H9 (cell line): ENCODE measurements around the gene UQCC3. TPM values are rescaled to one million over a fixed set of nuclear protein-coding genes. Genes with fewer than 3 reads are reported as not detected.

Experiments used
- DNase-seq: peaks from one replicate; pipeline ENCODE4 v3.0.0-alpha.2; 2017
- H2AFZ ChIP-seq: one replicate; pipeline ENCODE4 v1.6.1; 2013; ENCODE audit warnings: mild to moderate bottlenecking, low read length, control low read depth, moderate library complexity
- H2AK5ac ChIP-seq: 2 replicates; pipeline ENCODE4 v1.6.1; 2013; ENCODE audit warnings: low read length, control low read depth, mixed read lengths; ENCODE audit not compliant: insufficient read length
- H2BK120ac ChIP-seq: one replicate; pipeline ENCODE4 v1.6.1; 2013; ENCODE audit warnings: low read depth, mild to moderate bottlenecking, low read length, control low read depth, inconsistent platforms; ENCODE audit not compliant: poor library complexity, severe bottlenecking
- H2BK12ac ChIP-seq: 2 replicates; pipeline ENCODE4 v1.6.1; 2013; ENCODE audit warnings: low read length, control low read depth, mixed read lengths, low read depth; ENCODE audit not compliant: insufficient read length
- H2BK15ac ChIP-seq: 2 replicates; pipeline ENCODE4 v1.6.1; 2013; ENCODE audit warnings: low read depth, low read length, control low read depth
- H2BK20ac ChIP-seq: one replicate; pipeline ENCODE4 v1.6.1; 2013; ENCODE audit warnings: low read depth, mild to moderate bottlenecking, low read length, control low read depth, inconsistent platforms; ENCODE audit not compliant: poor library complexity, severe bottlenecking
- H2BK5ac ChIP-seq: 2 replicates; pipeline ENCODE4 v1.6.1; 2013; ENCODE audit warnings: low read length, control low read depth, mixed read lengths; ENCODE audit not compliant: insufficient read length
- H3K14ac ChIP-seq: 2 replicates; pipeline ENCODE4 v1.6.1; 2013; ENCODE audit warnings: low read length, control low read depth; ENCODE audit not compliant: insufficient read depth
- H3K18ac ChIP-seq: 2 replicates; pipeline ENCODE4 v1.6.1; 2013; ENCODE audit warnings: low read depth, mild to moderate bottlenecking, mixed read lengths, low read length, control low read depth; ENCODE audit not compliant: insufficient read length
- H3K23ac ChIP-seq: 2 replicates; pipeline ENCODE4 v1.6.1; 2013; ENCODE audit warnings: low read length, control low read depth, mixed read lengths, low read depth; ENCODE audit not compliant: insufficient read length
- H3K23me2 ChIP-seq: 2 replicates; pipeline ENCODE4 v1.6.1; 2013; ENCODE audit warnings: low read depth, mild to moderate bottlenecking, mixed read lengths, low read length, control low read depth; ENCODE audit not compliant: insufficient read length, poor library complexity, severe bottlenecking
- H3K27ac ChIP-seq: 2 replicates; pipeline ENCODE4 v1.5.1; 2013; ENCODE audit warnings: low read length, control low read depth, mixed read lengths, low read depth; ENCODE audit not compliant: insufficient read length
- H3K27me3 ChIP-seq: 2 replicates; pipeline ENCODE4 v1.6.1; 2013; ENCODE audit warnings: low read length, control low read depth, inconsistent platforms; ENCODE audit not compliant: insufficient read depth
- H3K4ac ChIP-seq: 2 replicates; pipeline ENCODE4 v1.6.1; 2013; ENCODE audit warnings: low read depth, mild to moderate bottlenecking, control low read depth, inconsistent platforms, low read length, moderate library complexity
- H3K4me1 ChIP-seq: 2 replicates; pipeline ENCODE4 v1.6.1; 2013; ENCODE audit warnings: low read length, control low read depth, inconsistent platforms; ENCODE audit not compliant: insufficient read depth
- H3K4me2 ChIP-seq: 2 replicates; pipeline ENCODE4 v1.6.1; 2013; ENCODE audit warnings: low read length, control low read depth, mixed read lengths; ENCODE audit not compliant: insufficient read length, insufficient read depth
- H3K56ac ChIP-seq: 2 replicates; pipeline ENCODE4 v1.6.1; 2013; ENCODE audit warnings: low read depth, mild to moderate bottlenecking, mixed read lengths, low read length, control low read depth; ENCODE audit not compliant: insufficient read length
- H3K79me1 ChIP-seq: 2 replicates; pipeline ENCODE4 v1.6.1; 2013; ENCODE audit warnings: low read depth, mild to moderate bottlenecking, moderate library complexity, low read length, control low read depth, inconsistent platforms; ENCODE audit not compliant: insufficient read depth, poor library complexity, severe bottlenecking
- H3K79me2 ChIP-seq: 2 replicates; pipeline ENCODE4 v1.6.1; 2013; ENCODE audit warnings: low read length, control low read depth, inconsistent platforms; ENCODE audit not compliant: insufficient read depth
- H3K9ac ChIP-seq: 2 replicates; pipeline ENCODE4 v1.6.1; 2013; ENCODE audit warnings: low read length, control low read depth, mixed read lengths; ENCODE audit not compliant: insufficient read length; ENCODE audit errors: extremely low read depth
- H3K9me3 ChIP-seq: one replicate; pipeline ENCODE4 v1.6.1; 2013; ENCODE audit warnings: low read depth, low read length, inconsistent platforms; ENCODE audit not compliant: control insufficient read depth
- H3T11ph ChIP-seq: one replicate; pipeline ENCODE4 v1.6.1; 2013; ENCODE audit warnings: mild to moderate bottlenecking, low read length, control low read depth, inconsistent platforms
- H4K20me1 ChIP-seq: one replicate; pipeline ENCODE4 v1.6.1; 2013; ENCODE audit not compliant: control insufficient read depth, insufficient read length, insufficient read depth
- H4K5ac ChIP-seq: 2 replicates; pipeline ENCODE4 v1.6.1; 2013; ENCODE audit warnings: low read depth, mild to moderate bottlenecking, mixed read lengths, low read length, control low read depth; ENCODE audit not compliant: insufficient read length
- H4K8ac ChIP-seq: replicated peaks from 2 replicates; pipeline ENCODE4 v1.6.1; 2013; ENCODE audit warnings: low read length, control low read depth, mixed read lengths, low read depth; ENCODE audit not compliant: insufficient read length
- H4K91ac ChIP-seq: 2 replicates; pipeline ENCODE4 v1.6.1; 2013; ENCODE audit warnings: low read depth, mild to moderate bottlenecking, moderate library complexity, mixed read lengths, low read length, control low read depth; ENCODE audit not compliant: insufficient read length
- H3K27ac Mint-ChIP-seq, 3 experiments: 2 replicates in 2 of 3; 3 replicates in 1 of 3; pipeline ENCODE4 v1.8.0; 2020 to 2021; ENCODE audit warnings: mixed read lengths in 3 of 3, mild to moderate bottlenecking in 1 of 3, moderate library complexity in 1 of 3
- H3K27me3 Mint-ChIP-seq: 2 replicates; pipeline ENCODE4 v1.8.0; 2021; ENCODE audit warnings: low read depth, mild to moderate bottlenecking, moderate library complexity, mixed read lengths
- H3K36me3 Mint-ChIP-seq, 3 experiments: 2 replicates in 2 of 3; 3 replicates in 1 of 3; pipeline ENCODE4 v1.8.0; 2020 to 2021; ENCODE audit warnings: low read depth in 3 of 3, mixed read lengths in 3 of 3; ENCODE audit not compliant: insufficient read depth in 1 of 3
- H3K4me1 Mint-ChIP-seq, 2 experiments: 2 replicates each; pipeline ENCODE4 v1.8.0; 2020; ENCODE audit warnings: mixed read lengths in 2 of 2
- H3K4me3 Mint-ChIP-seq, 2 experiments: 2 replicates in 1 of 2; 3 replicates in 1 of 2; pipeline ENCODE4 v1.8.0; 2020 to 2021; ENCODE audit warnings: mild to moderate bottlenecking in 2 of 2, mixed read lengths in 2 of 2, moderate library complexity in 1 of 2
- H3K9me3 Mint-ChIP-seq, 2 experiments: 2 replicates in 1 of 2; 3 replicates in 1 of 2; pipeline ENCODE4 v1.8.0; 2020; ENCODE audit warnings: mild to moderate bottlenecking in 2 of 2, mixed read lengths in 2 of 2, moderate library complexity in 1 of 2
- CTCF ChIP-seq: fragments of 200-600 bp; sonication (generic); conservative IDR thresholded peaks from 3 replicates; pipeline ENCODE4 v1.8.0; 2021; ENCODE audit warnings: antibody characterized with exemption, mild to moderate bottlenecking
- WGBS: extraction: QIAGEN DNeasy Blood & Tissue Kit; methylation state at CpG from one replicate; pipeline ENCODE4 v1.1.7; 2013; ENCODE audit warnings: missing lambda C conversion rate, low lambda C conversion rate, mixed read lengths; ENCODE audit not compliant: insufficient read length; ENCODE audit errors: extremely low coverage; 5-methylcytosine and 5-hydroxymethylcytosine counted together
- total RNA-seq: library from RNA; stranded (reverse); gene quantifications from 2 replicates; pipeline ENCODE4 v1.2.1, GENCODE V29; 2021

Gene UQCC3
- total RNA-seq, 1 experiment from 2014 or later: 11.1 TPM

- Mint-ChIP-seq H3K9me3 (no peaks in the 10 kb centered on the region), H3K27ac (peak overlapping the region in 2 of 3 experiments; percentile 11 to 78; a peak in 3 of 7 replicates), H3K4me3 (no peak overlapping the region; a peak in 1 of 5 replicates), H3K4me1 (peaks cover 12 to 37% of the 10 kb centered on the region in 2 experiments; a peak in 3 of 4 replicates), H3K36me3 (peaks cover 58 to 95% (median 92%) of the 10 kb centered on the region in 3 experiments; a peak in 6 of 7 replicates), H3K27me3 (no peaks in the 10 kb centered on the region)
- Histone ChIP-seq H3K23ac (no peak overlapping the region), H3K4ac (no peak overlapping the region), H2BK20ac (no peak overlapping the region), H3K4me1 (no peaks in the 10 kb centered on the region; the same call in 1 of the 2 replicates), H3K79me1 (peaks cover 2% of the 10 kb centered on the region), H4K8ac (no peak overlapping the region), H2BK15ac (no peak overlapping the region), H3K27me3 (no peaks in the 10 kb centered on the region), H2BK5ac (no peak overlapping the region), H3K4me2 (no peak overlapping the region), H3K18ac (no peak overlapping the region), H4K91ac (no peak overlapping the region), H2AFZ (no peak overlapping the region), H3K27ac (no peak overlapping the region), H3K14ac (no peak overlapping the region), H3T11ph (no peak overlapping the region), H3K79me2 (no peaks in the 10 kb centered on the region), H2AK5ac (no peak overlapping the region), H3K9me3 (no peaks in the 10 kb centered on the region), H2BK12ac (no peak overlapping the region), H4K5ac (no peak overlapping the region), H2BK120ac (no peak overlapping the region), H4K20me1 (no peaks in the 10 kb centered on the region), H3K56ac (no peak overlapping the region), H3K23me2 (no peaks in the 10 kb centered on the region), H3K9ac (no peak overlapping the region)
- peak; percentile 23; the same call in 1 of the 3 replicates for TF ChIP-seq CTCF
- DNase-seq: no peak
- WGBS: no CpG with 5 or more reads among the region's 24 CpGs
These were observed 44.0 kb downstream of the UQCC3 start for GRCh38 chr11:62715150-62716130.
